Testis (tissue), 2 donors: ENCODE data around the gene PA2G4.

Experiments used
- POLR2A ChIP-seq: fragments of 450-650 bp; IDR thresholded peaks from one replicate; pipeline ENCODE4 v1.6.1; 2017; ENCODE audit warnings: antibody characterized with exemption, mild to moderate bottlenecking, moderate library complexity
- TF ChIP-seq, protein P1 (sequence below), 3 experiments: fragments of 450-650 bp in 2 of 3; fragments of 200-600 bp in 1 of 3; sonication (generic) in 1 of 3; IDR thresholded peaks; one replicate each; pipeline ENCODE4 v1.5.1; 2016 to 2019; ENCODE audit warnings: antibody characterized with exemption in 3 of 3, mild to moderate bottlenecking in 2 of 3, moderate library complexity in 1 of 3

DNA sequence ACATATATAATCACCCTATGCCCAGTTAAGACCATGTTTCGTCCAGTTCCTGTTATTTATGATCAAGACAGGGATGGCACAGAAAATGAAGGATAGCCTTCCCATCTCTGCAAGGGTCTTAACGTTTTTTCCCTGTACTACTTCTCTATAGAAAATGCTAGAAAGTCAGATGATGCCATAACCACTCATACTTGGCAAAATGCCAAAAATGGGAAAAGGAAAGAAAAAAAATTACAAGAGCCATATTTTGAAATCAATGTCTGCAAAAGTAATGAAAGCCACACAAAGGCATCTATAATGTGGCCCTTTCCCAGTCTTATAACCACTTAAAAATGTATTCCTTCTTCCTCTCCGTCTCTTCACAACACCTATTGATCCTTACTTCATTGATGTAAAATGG lies 46.2 kb downstream of the PA2G4 start:
- TF ChIP-seq, protein P1, sequence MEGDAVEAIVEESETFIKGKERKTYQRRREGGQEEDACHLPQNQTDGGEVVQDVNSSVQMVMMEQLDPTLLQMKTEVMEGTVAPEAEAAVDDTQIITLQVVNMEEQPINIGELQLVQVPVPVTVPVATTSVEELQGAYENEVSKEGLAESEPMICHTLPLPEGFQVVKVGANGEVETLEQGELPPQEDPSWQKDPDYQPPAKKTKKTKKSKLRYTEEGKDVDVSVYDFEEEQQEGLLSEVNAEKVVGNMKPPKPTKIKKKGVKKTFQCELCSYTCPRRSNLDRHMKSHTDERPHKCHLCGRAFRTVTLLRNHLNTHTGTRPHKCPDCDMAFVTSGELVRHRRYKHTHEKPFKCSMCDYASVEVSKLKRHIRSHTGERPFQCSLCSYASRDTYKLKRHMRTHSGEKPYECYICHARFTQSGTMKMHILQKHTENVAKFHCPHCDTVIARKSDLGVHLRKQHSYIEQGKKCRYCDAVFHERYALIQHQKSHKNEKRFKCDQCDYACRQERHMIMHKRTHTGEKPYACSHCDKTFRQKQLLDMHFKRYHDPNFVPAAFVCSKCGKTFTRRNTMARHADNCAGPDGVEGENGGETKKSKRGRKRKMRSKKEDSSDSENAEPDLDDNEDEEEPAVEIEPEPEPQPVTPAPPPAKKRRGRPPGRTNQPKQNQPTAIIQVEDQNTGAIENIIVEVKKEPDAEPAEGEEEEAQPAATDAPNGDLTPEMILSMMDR (IDR thresholded peaks at IDR 0.05), result no peak
- TF ChIP-seq POLR2A, result no peak
